HCT116 (cell line): ENCODE measurements around the gene COL26A1. TPM values are rescaled to one million over a fixed set of nuclear protein-coding genes. Genes with fewer than 3 reads are reported as not detected.

ENCODE experiments used
- ATAC-seq: fragments of 200-7000 bp; cut with Tn5 transposase; 2 replicates; pipeline ENCODE4 v1.9.1; 2020; ENCODE audit warnings: mild to moderate bottlenecking, moderate library complexity
- BruUV-seq: library from RNA; stranded (reverse); fragments of 400-500 nt; replicated peaks from 2 replicates; lab custom pipeline; 2021; lab: Mats Ljungman, UMichigan
- CTCF ChIA-PET: fragments of 300-600 bp; sonication (Branson Sonifier 250); formaldehyde crosslinking; loops from one replicate; lab custom pipeline; 2021; ENCODE audit warnings: antibody characterized with exemption; lab: Charles Lee
- POLR2A ChIA-PET: fragments of 300-600, 350-600 bp; sonication (Branson Sonifier 250); formaldehyde crosslinking; loops from one replicate; lab custom pipeline; 2021; ENCODE audit warnings: antibody characterized with exemption; lab: Charles Lee
- RAD21 ChIA-PET, 2 experiments: fragments of 300-600 bp; sonication (Branson Sonifier 250); formaldehyde crosslinking; loops; one replicate each; lab custom pipeline; 2023; ENCODE audit warnings: low total read pairs in 2 of 2; ENCODE audit not compliant: uncharacterized antibody in 2 of 2, unreplicated experiment in 2 of 2, low non-redundant PET in 1 of 2; lab: Charles Lee
- DNase-seq: peaks from one replicate; pipeline ENCODE4 v3.0.0-alpha.2; 2010; ENCODE audit warnings: low read depth, low spot score
- H2AFZ ChIP-seq: fragments of 200-600 bp; shearing (Covaris generic), sonication (generic); 2 replicates; pipeline ENCODE4 v1.6.1; 2017; ENCODE audit warnings: low read depth, mixed run types, mixed read lengths, antibody characterized with exemption, low read length; ENCODE audit not compliant: poor library complexity, severe bottlenecking
- H3K27ac ChIP-seq: 2 replicates; pipeline ENCODE4 v1.5.1; 2012; ENCODE audit warnings: low read depth, low read length
- H3K27me3 ChIP-seq: fragments of 200-600 bp; sonication (generic); 2 replicates; pipeline ENCODE4 v1.6.1; 2016; ENCODE audit warnings: mixed run types, low read length, mixed read lengths; ENCODE audit not compliant: insufficient read depth
- H3K36me3 ChIP-seq, 2 experiments: fragments of 200-500 bp in 1 of 2; fragments of 200-600 bp in 1 of 2; sonication (Bioruptor generic) in 1 of 2; sonication (generic) in 1 of 2; 2 replicates each; pipeline versions ENCODE4 v1.5.1 to v1.6.1; 2014 to 2016; ENCODE audit warnings: low read length in 2 of 2, inconsistent platforms in 1 of 2, mixed read lengths in 1 of 2, mixed run types in 1 of 2; ENCODE audit not compliant: insufficient read depth in 2 of 2, control insufficient read depth in 1 of 2
- H3K4me1 ChIP-seq, 2 experiments: fragments of 200-600 bp in 1 of 2; sonication (generic) in 1 of 2; 2 replicates each; pipeline versions ENCODE4 v1.5.1 to v1.6.1; 2012 to 2017; ENCODE audit warnings: low read length in 2 of 2, inconsistent platforms in 1 of 2, mild to moderate bottlenecking in 1 of 2, mixed read lengths in 1 of 2, mixed run types in 1 of 2, moderate library complexity in 1 of 2; ENCODE audit not compliant: insufficient read depth in 2 of 2, control insufficient read depth in 1 of 2
- H3K4me2 ChIP-seq: fragments of 200-600 bp; sonication (generic); 2 replicates; pipeline ENCODE4 v1.6.1; 2017; ENCODE audit warnings: mixed run types, low read length, mixed read lengths
- H3K4me3 ChIP-seq, 2 experiments: fragments of 200-600 bp in 1 of 2; sonication (generic) in 1 of 2; replicated peaks in 1 of 2; 2 replicates each; pipeline ENCODE4 v1.5.1; 2011 to 2016; ENCODE audit warnings: low read length in 2 of 2, control low read depth in 1 of 2, low read depth in 1 of 2, mild to moderate bottlenecking in 1 of 2, mixed read lengths in 1 of 2, mixed run types in 1 of 2
- H3K79me2 ChIP-seq: fragments of 200-600 bp; sonication (generic); 2 replicates; pipeline ENCODE4 v1.6.1; 2017; ENCODE audit warnings: mild to moderate bottlenecking, mixed run types, low read length, moderate library complexity, mixed read lengths; ENCODE audit not compliant: insufficient read depth
- H3K9ac ChIP-seq: fragments of 200-600 bp; sonication (generic); 2 replicates; pipeline ENCODE4 v1.6.1; 2016; ENCODE audit warnings: low read length, mixed read lengths
- H3K9me2 ChIP-seq: fragments of 200-600 bp; sonication (generic), shearing (Covaris generic); 2 replicates; pipeline ENCODE4 v1.6.1; 2017; ENCODE audit warnings: mixed run types, mild to moderate bottlenecking, moderate library complexity; ENCODE audit not compliant: insufficient read depth
- H3K9me3 ChIP-seq, 2 experiments: fragments of 200-500 bp in 1 of 2; fragments of 200-600 bp in 1 of 2; sonication (Bioruptor generic) in 1 of 2; sonication (generic) in 1 of 2; 2 replicates each; pipeline ENCODE4 v1.6.1; 2014 to 2017; ENCODE audit warnings: low read length in 2 of 2, mixed read lengths in 2 of 2, inconsistent platforms in 1 of 2, low read depth in 1 of 2, mild to moderate bottlenecking in 1 of 2, mixed run types in 1 of 2, moderate library complexity in 1 of 2; ENCODE audit not compliant: control insufficient read depth in 1 of 2, insufficient read depth in 1 of 2
- H4K20me1 ChIP-seq: fragments of 200-600 bp; sonication (generic), shearing (Covaris generic); 2 replicates; pipeline ENCODE4 v1.6.1; 2017; ENCODE audit warnings: mixed run types, mild to moderate bottlenecking, moderate library complexity; ENCODE audit not compliant: insufficient read depth
- CBX3 ChIP-seq: IDR thresholded peaks from 2 replicates; pipeline ENCODE4 v1.6.1; 2012; ENCODE audit warnings: low read depth
- CEBPB ChIP-seq: IDR thresholded peaks from 2 replicates; pipeline ENCODE4 v1.6.1; 2012; ENCODE audit warnings: low read depth
- CTCF ChIP-seq, 3 experiments: fragments of 200-600 bp in 1 of 3; sonication (generic) in 1 of 3; IDR thresholded peaks in 2 of 3; conservative IDR thresholded peaks in 1 of 3; 2 replicates each; pipeline ENCODE4 v1.5.1; 2012 to 2017; ENCODE audit warnings: low read depth in 2 of 3, low read length in 2 of 3, antibody characterized with exemption in 1 of 3, borderline replicate concordance in 1 of 3, control low read depth in 1 of 3, mild to moderate bottlenecking in 1 of 3, mixed read lengths in 1 of 3, mixed run types in 1 of 3, moderate library complexity in 1 of 3; ENCODE audit not compliant: insufficient read depth in 1 of 3
- EGR1 ChIP-seq: IDR thresholded peaks from 2 replicates; pipeline ENCODE4 v1.6.1; 2012; ENCODE audit warnings: low read depth
- JUND ChIP-seq: IDR thresholded peaks from 2 replicates; pipeline ENCODE4 v1.6.1; 2012
- POLR2A ChIP-seq: IDR thresholded peaks from 2 replicates; pipeline ENCODE4 v1.7.0; 2011; ENCODE audit warnings: borderline replicate concordance; ENCODE audit not compliant: insufficient read depth, insufficient read length; ENCODE audit errors: extremely low read depth
- POLR2AphosphoS5 ChIP-seq: IDR thresholded peaks from 2 replicates; pipeline ENCODE4 v1.6.1; 2011; ENCODE audit warnings: mild to moderate bottlenecking, low read depth, low read length, moderate library complexity
- SIN3A ChIP-seq: IDR thresholded peaks from 2 replicates; pipeline ENCODE4 v1.6.1; 2012; ENCODE audit warnings: low read depth
- SP1 ChIP-seq: IDR thresholded peaks from 2 replicates; pipeline ENCODE4 v1.6.1; 2012; ENCODE audit warnings: low read depth
- SRF ChIP-seq: IDR thresholded peaks from 2 replicates; pipeline ENCODE4 v1.6.1; 2012; ENCODE audit warnings: low read depth
- ZNF274 ChIP-seq: fragments of 200-500 bp; sonication (Bioruptor generic); IDR thresholded peaks from 2 replicates; pipeline ENCODE4 v1.6.1; 2014; ENCODE audit warnings: mild to moderate bottlenecking, low read depth, low read length, inconsistent platforms
- intact Hi-C: fragments of 100-400 bp; cut with micrococcal nuclease; formaldehyde crosslinking; loops from 2 replicates; pipeline ENCODE4 v1.10.0; 2022
- total RNA-seq: library from RNA; stranded (reverse); gene quantifications from one replicate; pipeline ENCODE4 v1.2.1, GENCODE V29; 2021; ENCODE audit not compliant: unreplicated experiment
- TF ChIP-seq, protein P1 (sequence below): IDR thresholded peaks from 2 replicates; pipeline ENCODE4 v1.6.1; 2012
- TF ChIP-seq, protein P2 (sequence below): IDR thresholded peaks from 2 replicates; pipeline ENCODE4 v1.6.1; 2012
- TF ChIP-seq, protein P3 (sequence below): IDR thresholded peaks from 2 replicates; pipeline ENCODE4 v1.6.1; 2011; ENCODE audit warnings: mild to moderate bottlenecking, low read length, moderate library complexity; ENCODE audit not compliant: insufficient replicate concordance; ENCODE audit errors: extremely low read depth

The COL26A1 gene
- total RNA-seq, 1 experiment from 2014 or later = 0.27 TPM

- intact Hi-C loops = no loop called here
- Histone ChIP-seq H3K9me2 (no peaks in the 10 kb centered on the region), H3K79me2 (no peaks in the 10 kb centered on the region), H3K4me2 (no peak overlapping the region), H2AFZ (no peak overlapping the region), H3K9me3 (peaks cover 0 to 11% of the 10 kb centered on the region in 2 experiments; a peak in 1 of 4 replicates), H3K9ac (no peak overlapping the region), H3K4me3 (no peak overlapping the region), H4K20me1 (no peaks in the 10 kb centered on the region), H3K36me3 (no peaks in the 10 kb centered on the region), H3K27me3 (no peaks in the 10 kb centered on the region), H3K27ac (no peak overlapping the region), H3K4me1 (peaks cover 0 to 3% of the 10 kb centered on the region in 2 experiments; a peak in 2 of 4 replicates)
- ChIA-PET CTCF (no interaction called here), POLR2A (no interaction called here), RAD21 (no interaction called here)
- ATAC-seq (no peak), DNase-seq (no peak)
- BruUV-seq = no TSS peak
- TF ChIP-seq EGR1 = no peak
- TF ChIP-seq, protein P1, sequence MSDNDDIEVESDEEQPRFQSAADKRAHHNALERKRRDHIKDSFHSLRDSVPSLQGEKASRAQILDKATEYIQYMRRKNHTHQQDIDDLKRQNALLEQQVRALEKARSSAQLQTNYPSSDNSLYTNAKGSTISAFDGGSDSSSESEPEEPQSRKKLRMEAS = peak; percentile 55
These were observed 224.4 kb downstream of the COL26A1 start for GRCh38 chr7:101586906-101587677.

- no peak overlapping the region for H3K4me3 ChIP-seq
- no peak overlapping the region for H2AFZ ChIP-seq
- no peaks in the 10 kb centered on the region for H4K20me1 ChIP-seq
- no peak for ATAC-seq
- H3K9me3 ChIP-seq = peaks cover 0 to 5% of the 10 kb centered on the region in 2 experiments; a peak in 1 of 4 replicates
- H3K4me1 ChIP-seq = peaks cover 0 to 3% of the 10 kb centered on the region in 2 experiments; a peak in 2 of 4 replicates
- H3K79me2 ChIP-seq = no peaks in the 10 kb centered on the region
- CTCF ChIA-PET = no interaction called here
- H3K9me2 ChIP-seq = no peaks in the 10 kb centered on the region
- no TSS peak for BruUV-seq
- no peak overlapping the region for H3K4me2 ChIP-seq
- H3K27me3 ChIP-seq = no peaks in the 10 kb centered on the region
- no peak for DNase-seq
- H3K27ac ChIP-seq = no peak overlapping the region
- RAD21 ChIA-PET = no interaction called here
- H3K36me3 ChIP-seq = no peaks in the 10 kb centered on the region
- H3K9ac ChIP-seq = no peak overlapping the region
- POLR2A ChIA-PET = no interaction called here
- intact Hi-C loops = no loop called here
- TF ChIP-seq CBX3 (no peak), SIN3A (no peak), POLR2A (no peak), JUND (no peak), SRF (no peak), CTCF (IDR thresholded peaks at IDR 0.05 in 2 of 3, conservative IDR thresholded peaks at IDR 0.05 in 1 of 3; ENCODE audit: borderline replicate concordance in 1 of 3, insufficient read depth in 1 of 3, low read depth in 2 of 3, low read length in 2 of 3) (no peak), ZNF274 (no peak), SP1 (no peak), POLR2AphosphoS5 (no peak), CEBPB (no peak)
- TF ChIP-seq, protein P2, sequence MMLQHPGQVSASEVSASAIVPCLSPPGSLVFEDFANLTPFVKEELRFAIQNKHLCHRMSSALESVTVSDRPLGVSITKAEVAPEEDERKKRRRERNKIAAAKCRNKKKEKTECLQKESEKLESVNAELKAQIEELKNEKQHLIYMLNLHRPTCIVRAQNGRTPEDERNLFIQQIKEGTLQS = no peak
- TF ChIP-seq, protein P3, sequence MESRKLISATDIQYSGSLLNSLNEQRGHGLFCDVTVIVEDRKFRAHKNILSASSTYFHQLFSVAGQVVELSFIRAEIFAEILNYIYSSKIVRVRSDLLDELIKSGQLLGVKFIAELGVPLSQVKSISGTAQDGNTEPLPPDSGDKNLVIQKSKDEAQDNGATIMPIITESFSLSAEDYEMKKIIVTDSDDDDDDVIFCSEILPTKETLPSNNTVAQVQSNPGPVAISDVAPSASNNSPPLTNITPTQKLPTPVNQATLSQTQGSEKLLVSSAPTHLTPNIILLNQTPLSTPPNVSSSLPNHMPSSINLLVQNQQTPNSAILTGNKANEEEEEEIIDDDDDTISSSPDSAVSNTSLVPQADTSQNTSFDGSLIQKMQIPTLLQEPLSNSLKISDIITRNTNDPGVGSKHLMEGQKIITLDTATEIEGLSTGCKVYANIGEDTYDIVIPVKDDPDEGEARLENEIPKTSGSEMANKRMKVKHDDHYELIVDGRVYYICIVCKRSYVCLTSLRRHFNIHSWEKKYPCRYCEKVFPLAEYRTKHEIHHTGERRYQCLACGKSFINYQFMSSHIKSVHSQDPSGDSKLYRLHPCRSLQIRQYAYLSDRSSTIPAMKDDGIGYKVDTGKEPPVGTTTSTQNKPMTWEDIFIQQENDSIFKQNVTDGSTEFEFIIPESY = no peak
These were observed 225.7 kb downstream of the COL26A1 start for GRCh38 chr7:101588131-101588935.
